Muscle of leg (tissue), 11 donors: Measurements from ENCODE around the gene NT5DC3. TPM values are rescaled to one million over a fixed set of nuclear protein-coding genes. Genes with fewer than 3 reads are reported as not detected.
A peak's percentile ranks its signal among the peaks of the same experiment; 100 is the strongest.
"Not testable (repeated sequence)": the region's sequence is repeated elsewhere in the genome, so short reads cannot be mapped to it uniquely, and the experiment has no call there.

Experiments
- DNase-seq: peaks from one replicate; pipeline ENCODE4 v3.0.0; 2013
- H3K27ac ChIP-seq: one replicate; pipeline ENCODE4 v1.5.1; 2013; ENCODE audit warnings: mild to moderate bottlenecking, low read length, control low read depth
- H3K27me3 ChIP-seq: one replicate; pipeline ENCODE4 v1.6.1; 2013; ENCODE audit warnings: low read length; ENCODE audit not compliant: control insufficient read depth, insufficient read depth
- H3K36me3 ChIP-seq: one replicate; pipeline ENCODE4 v1.6.1; 2013; ENCODE audit warnings: low read length; ENCODE audit not compliant: control insufficient read depth, insufficient read depth
- H3K4me1 ChIP-seq: one replicate; pipeline ENCODE4 v1.6.1; 2013; ENCODE audit warnings: low read length; ENCODE audit not compliant: control insufficient read depth, insufficient read depth
- H3K4me3 ChIP-seq: one replicate; pipeline ENCODE4 v1.5.1; 2013; ENCODE audit warnings: low read length, control low read depth
- H3K9me3 ChIP-seq: replicated peaks from 2 replicates; pipeline ENCODE4 v1.6.1; 2013; ENCODE audit warnings: low read depth, low read length; ENCODE audit not compliant: control insufficient read depth
- WGBS: methylation state at CpG from one replicate; pipeline ENCODE4 v1.1.5; 2013; ENCODE audit warnings: missing lambda C conversion rate; ENCODE audit not compliant: insufficient coverage; 5-methylcytosine and 5-hydroxymethylcytosine counted together
- polyA plus RNA-seq, 8 donors: library from polyadenylated mRNA; unstranded; fragments of 120-200 nt; gene quantifications; one replicate each; pipeline versions ENCODE4 v1.2.1 to v1.2.3, GENCODE V29; 2013; ENCODE audit warnings: inconsistent platforms in 1 of 8, low replicate concordance in 1 of 8; ENCODE audit not compliant: insufficient read length in 8 of 8, insufficient read depth in 1 of 8
- total RNA-seq: library from RNA; stranded (reverse); fragments of 120-200 nt; gene quantifications from one replicate; pipeline ENCODE4 v1.2.4, GENCODE V29; 2013

The NT5DC3 gene
- total and polyA plus RNA-seq, 9 donors: 4.6 to 8.7 (median 7.1) TPM

- Histone ChIP-seq H3K4me1 (peaks cover 18% of the 10 kb centered on the region), H3K27ac (peak overlapping the region; percentile 66), H3K9me3 (no peaks in the 10 kb centered on the region), H3K36me3 (no peaks in the 10 kb centered on the region), H3K4me3 (peak overlapping the region; percentile 52), H3K27me3 (peaks cover 3% of the 10 kb centered on the region)
- WGBS: 33% methylated on average over 20 of the region's 20 CpGs
- DNase-seq: peak; percentile 38
Observed at GRCh38 chr12:103841690-103842584, 903 bp upstream of the NT5DC3 start.

- 0% methylated on average over 20 of the region's 29 CpGs for WGBS
- H3K9me3 ChIP-seq: no peaks in the 10 kb centered on the region
- no peaks in the 10 kb centered on the region for H3K36me3 ChIP-seq
- no peak overlapping the region for H3K27ac ChIP-seq
- peaks cover 18% of the 10 kb centered on the region for H3K4me1 ChIP-seq
- no peak for DNase-seq
- peak overlapping the region; percentile 72 for H3K4me3 ChIP-seq
- H3K27me3 ChIP-seq: peaks cover 3% of the 10 kb centered on the region
Observed at GRCh38 chr12:103840462-103840875, 565 bp downstream of the NT5DC3 start.

GRCh38 chr12:103839609-103840461 lies 1.2 kb downstream of the NT5DC3 start:
- H3K9me3 ChIP-seq: no peaks in the 10 kb centered on the region
- H3K4me3 ChIP-seq: peak overlapping the region; percentile 72
- peaks cover 18% of the 10 kb centered on the region for H3K4me1 ChIP-seq
- whole genome bisulfite sequencing: 45% methylated on average over 7 of the region's 14 CpGs
- H3K27ac ChIP-seq: no peak overlapping the region
- no peaks in the 10 kb centered on the region for H3K36me3 ChIP-seq
- peak; percentile 51 for DNase-seq
- H3K27me3 ChIP-seq: peaks cover 3% of the 10 kb centered on the region

- no peaks in the 10 kb centered on the region for H3K9me3 ChIP-seq
- H3K27ac ChIP-seq: no peak overlapping the region
- peaks cover 3% of the 10 kb centered on the region for H3K27me3 ChIP-seq
- no peak for DNase-seq
- no peak overlapping the region for H3K4me3 ChIP-seq
- H3K4me1 ChIP-seq: peaks cover 18% of the 10 kb centered on the region
- WGBS: 100% methylated on average over 1 of the region's 4 CpGs
- H3K36me3 ChIP-seq: no peaks in the 10 kb centered on the region
Observed at GRCh38 chr12:103839103-103839502, 1.9 kb downstream of the NT5DC3 start.

GRCh38 chr12:103838254-103838914 lies 2.6 kb downstream of the NT5DC3 start:
- 100% methylated on average over 1 of the region's 1 CpG for WGBS
- no peak for DNase-seq

GRCh38 chr12:103836345-103836744 lies 4.7 kb downstream of the NT5DC3 start:
- no peak for DNase-seq
- H3K27ac ChIP-seq: no peak overlapping the region
- H3K36me3 ChIP-seq: no peaks in the 10 kb centered on the region
- H3K27me3 ChIP-seq: peaks cover 3% of the 10 kb centered on the region
- peaks cover under 1% of the 10 kb centered on the region for H3K9me3 ChIP-seq
- 89% methylated on average over 4 of the region's 5 CpGs for WGBS
- H3K4me3 ChIP-seq: no peak overlapping the region
- H3K4me1 ChIP-seq: peaks cover 12% of the 10 kb centered on the region

More at GRCh38 chr12:103838254-103838914, 2.6 kb downstream of the NT5DC3 start:
- Histone ChIP-seq H3K4me3 (no peak overlapping the region), H3K9me3 (no peaks in the 10 kb centered on the region), H3K27me3 (peaks cover 3% of the 10 kb centered on the region), H3K27ac (no peak overlapping the region), H3K36me3 (no peaks in the 10 kb centered on the region), H3K4me1 (peaks cover 18% of the 10 kb centered on the region)

- H3K27me3 ChIP-seq: not testable (repeated sequence)
Observed at GRCh38 chr12:103835747-103836335, 5.2 kb downstream of the NT5DC3 start.

GRCh38 chr12:103834942-103835341 lies 6.1 kb downstream of the NT5DC3 start:
- Histone ChIP-seq H3K36me3 (no peaks in the 10 kb centered on the region), H3K4me3 (no peak overlapping the region), H3K27me3 (no peaks in the 10 kb centered on the region), H3K9me3 (peaks cover 12% of the 10 kb centered on the region), H3K4me1 (peaks cover 5% of the 10 kb centered on the region), H3K27ac (no peak overlapping the region)
- no peak for DNase-seq
- 50% methylated on average over 2 of the region's 3 CpGs for WGBS

More at GRCh38 chr12:103835747-103836335, 5.2 kb downstream of the NT5DC3 start:
- not testable (repeated sequence) for H3K27ac ChIP-seq, H3K36me3 ChIP-seq, DNase-seq, H3K4me3 ChIP-seq, H3K9me3 ChIP-seq
- 90% methylated on average over 2 of the region's 11 CpGs for WGBS
- peaks cover 11% of the 10 kb centered on the region for H3K4me1 ChIP-seq

- Histone ChIP-seq H3K4me1 (no peaks in the 10 kb centered on the region), H3K27ac (no peak overlapping the region), H3K9me3 (peaks cover 12% of the 10 kb centered on the region), H3K36me3 (no peaks in the 10 kb centered on the region), H3K27me3 (no peaks in the 10 kb centered on the region), H3K4me3 (no peak overlapping the region)
- no CpG with 5 or more reads among the region's 2 CpGs for WGBS
- DNase-seq: no peak
Observed at GRCh38 chr12:103833891-103834290, 7.1 kb downstream of the NT5DC3 start.
